SIG-M5 treated with dmso at 0.1 percent for 504 hours (cell line): Measurements from ENCODE around the gene PAPPA2.

Source experiments
- DNase-seq: peaks from one replicate; lab custom pipeline; 2025; ENCODE audit not compliant: unreplicated experiment; lab: John Stamatoyannopoulos, UW

Gene PAPPA2

GRCh38 chr1:176885341-176885740 is 422.4 kb downstream of the PAPPA2 start:
- no peak for DNase-seq

- no peak for DNase-seq
Measured at GRCh38 chr1:176885751-176886150, 422.8 kb downstream of the PAPPA2 start.

GRCh38 chr1:176888471-176889032 is 425.6 kb downstream of the PAPPA2 start:
- DNase-seq = no peak

GRCh38 chr1:176893625-176894352 is 430.8 kb downstream of the PAPPA2 start:
- no peak for DNase-seq

- DNase-seq = no peak
Measured at GRCh38 chr1:176894450-176894849, 431.5 kb downstream of the PAPPA2 start.
